SU-DHL-6 (cell line): ENCODE data around the gene CCDC40.

Experiments
- CTCF ChIP-seq: fragments of 200-600 bp; sonication (generic); IDR thresholded peaks from one replicate; pipeline ENCODE4 v1.5.1; 2017; ENCODE audit warnings: antibody characterized with exemption, mild to moderate bottlenecking, low read length, moderate library complexity; ENCODE audit not compliant: insufficient read depth, poor library complexity, severe bottlenecking
- EZH2phosphoT487 ChIP-seq: fragments of 200-600 bp; sonication (generic), shearing (Covaris generic); conservative IDR thresholded peaks from 2 replicates; pipeline ENCODE4 v1.6.1; 2018; ENCODE audit warnings: mild to moderate bottlenecking, antibody characterized with exemption, low read length, moderate library complexity, mixed read lengths

- no peak for TF ChIP-seq CTCF
- no peak for TF ChIP-seq EZH2phosphoT487
These were observed 9.9 kb upstream of the CCDC40 start for GRCh38 chr17:80026359-80027042.
